Omental fat pad (tissue), 4 donors: ENCODE measurements around the gene KRT76. TPM values are rescaled to one million over a fixed set of nuclear protein-coding genes. Genes with fewer than 3 reads are reported as not detected.
"Not testable (repeated sequence)": the region's sequence is repeated elsewhere in the genome, so short reads cannot be mapped to it uniquely, and the experiment has no call there.

ENCODE experiments used
- ATAC-seq: fragments of 150-250 bp; one replicate; pipeline ENCODE4 v1.9.1; 2016; ENCODE audit warnings: mild to moderate bottlenecking, moderate library complexity; ENCODE audit not compliant: low FRiP score
- DNase-seq: peaks from one replicate; pipeline ENCODE4 v3.0.0-alpha.2; 2019; ENCODE audit warnings: low spot score
- total RNA-seq, 4 donors: library from RNA; depleted of rRNA; stranded (reverse); fragments of >200 nt; gene quantifications; one replicate each; pipeline ENCODE4 v1.1.0, GENCODE V29; 2016
- TF ChIP-seq, protein P1 (sequence below), 3 donors: fragments of 450-650 bp; IDR thresholded peaks; one replicate each; pipeline ENCODE4 v1.5.1; 2016 to 2017; ENCODE audit warnings: antibody characterized with exemption in 3 of 3, mild to moderate bottlenecking in 3 of 3, moderate library complexity in 2 of 3

The KRT76 gene
- total RNA-seq, 4 donors from 2014 or later: not detected

DNA sequence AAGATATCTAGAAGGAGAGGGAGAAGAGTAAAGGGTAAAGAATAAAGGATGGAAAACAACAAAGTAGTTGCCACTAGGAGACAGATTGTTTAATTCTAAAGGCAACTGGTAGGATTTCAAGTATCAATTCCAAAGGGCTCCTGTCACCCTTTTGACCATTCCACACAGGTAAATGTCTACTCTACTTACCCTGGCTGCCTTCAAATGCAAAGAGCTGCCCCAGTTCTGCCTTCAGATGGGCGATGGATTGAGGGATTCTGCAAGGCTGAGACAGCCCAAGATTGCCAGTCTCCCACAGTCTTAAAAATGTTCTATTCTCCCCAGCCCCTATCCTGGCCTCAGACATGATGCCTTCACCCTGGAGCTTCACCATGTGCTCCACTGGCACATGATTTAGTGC, 11.4 kb downstream of the KRT76 start:
- TF ChIP-seq, protein P1, sequence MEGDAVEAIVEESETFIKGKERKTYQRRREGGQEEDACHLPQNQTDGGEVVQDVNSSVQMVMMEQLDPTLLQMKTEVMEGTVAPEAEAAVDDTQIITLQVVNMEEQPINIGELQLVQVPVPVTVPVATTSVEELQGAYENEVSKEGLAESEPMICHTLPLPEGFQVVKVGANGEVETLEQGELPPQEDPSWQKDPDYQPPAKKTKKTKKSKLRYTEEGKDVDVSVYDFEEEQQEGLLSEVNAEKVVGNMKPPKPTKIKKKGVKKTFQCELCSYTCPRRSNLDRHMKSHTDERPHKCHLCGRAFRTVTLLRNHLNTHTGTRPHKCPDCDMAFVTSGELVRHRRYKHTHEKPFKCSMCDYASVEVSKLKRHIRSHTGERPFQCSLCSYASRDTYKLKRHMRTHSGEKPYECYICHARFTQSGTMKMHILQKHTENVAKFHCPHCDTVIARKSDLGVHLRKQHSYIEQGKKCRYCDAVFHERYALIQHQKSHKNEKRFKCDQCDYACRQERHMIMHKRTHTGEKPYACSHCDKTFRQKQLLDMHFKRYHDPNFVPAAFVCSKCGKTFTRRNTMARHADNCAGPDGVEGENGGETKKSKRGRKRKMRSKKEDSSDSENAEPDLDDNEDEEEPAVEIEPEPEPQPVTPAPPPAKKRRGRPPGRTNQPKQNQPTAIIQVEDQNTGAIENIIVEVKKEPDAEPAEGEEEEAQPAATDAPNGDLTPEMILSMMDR (IDR thresholded peaks at IDR 0.05): no peak

GRCh38 chr12:52763991-52764390, 13.2 kb downstream of the KRT76 start:
- TF ChIP-seq, protein P1 (IDR thresholded peaks at IDR 0.05): no peak
- ATAC-seq (no peak), DNase-seq (no peak)

More for the DNA sequence above, 11.4 kb downstream of the KRT76 start:
- ATAC-seq: no peak
- no peak for DNase-seq

DNA sequence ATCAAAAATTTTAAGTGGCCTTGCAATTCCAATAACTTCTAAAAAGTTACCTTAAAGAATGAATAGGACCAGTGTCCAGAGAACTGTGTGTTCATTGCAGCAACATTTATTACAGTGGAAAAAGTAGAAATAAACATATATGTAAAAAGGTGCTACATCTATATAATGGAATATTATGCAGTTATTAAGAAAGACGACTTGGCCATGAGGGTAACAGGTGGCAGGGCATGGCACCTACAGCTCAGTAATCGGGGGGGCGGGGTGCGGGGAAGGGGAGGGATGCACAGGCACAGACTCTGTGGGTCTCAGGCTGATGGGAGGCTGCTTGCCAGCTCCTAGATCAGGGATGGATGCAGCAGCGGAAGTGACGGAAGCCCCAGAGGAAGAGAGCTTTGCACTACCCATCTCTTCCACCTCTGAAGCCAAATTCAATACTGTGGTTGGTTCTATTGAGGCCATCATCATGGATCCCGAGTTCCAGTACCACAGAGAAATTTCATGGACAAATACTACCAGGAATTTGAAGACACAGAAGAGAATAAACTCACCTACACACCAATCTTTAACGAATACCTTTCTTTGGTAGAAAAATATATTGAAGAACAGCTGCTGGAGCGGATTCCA, 14.0 kb downstream of the KRT76 start:
- no peak for DNase-seq
- no peak for ATAC-seq
- TF ChIP-seq, protein P1 (IDR thresholded peaks at IDR 0.05): no peak

DNA sequence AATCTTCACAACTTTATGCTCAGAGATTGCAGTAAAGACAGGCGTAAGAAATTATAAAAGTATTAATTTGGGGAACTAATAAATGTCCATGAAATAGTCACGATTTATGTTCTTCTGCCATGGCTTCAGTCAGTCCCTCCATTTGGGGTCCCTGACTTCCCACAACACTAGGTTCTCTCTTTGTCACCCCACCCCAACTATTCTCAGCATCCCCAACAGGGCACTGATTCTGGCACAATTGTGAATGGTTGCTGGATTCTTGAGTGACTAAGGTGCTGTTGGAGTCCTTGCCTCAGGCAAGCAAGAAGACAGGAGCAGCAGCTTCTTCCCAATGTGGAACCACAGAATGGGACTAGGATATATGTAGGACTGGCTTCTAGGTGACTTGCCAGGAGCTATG, 15.3 kb downstream of the KRT76 start:
- TF ChIP-seq, protein P1 (IDR thresholded peaks at IDR 0.05): no peak
- DNase-seq (no peak), ATAC-seq (no peak)

GRCh38 chr12:52761218-52761617, 15.9 kb downstream of the KRT76 start:
- not testable (repeated sequence) for ATAC-seq

DNA sequence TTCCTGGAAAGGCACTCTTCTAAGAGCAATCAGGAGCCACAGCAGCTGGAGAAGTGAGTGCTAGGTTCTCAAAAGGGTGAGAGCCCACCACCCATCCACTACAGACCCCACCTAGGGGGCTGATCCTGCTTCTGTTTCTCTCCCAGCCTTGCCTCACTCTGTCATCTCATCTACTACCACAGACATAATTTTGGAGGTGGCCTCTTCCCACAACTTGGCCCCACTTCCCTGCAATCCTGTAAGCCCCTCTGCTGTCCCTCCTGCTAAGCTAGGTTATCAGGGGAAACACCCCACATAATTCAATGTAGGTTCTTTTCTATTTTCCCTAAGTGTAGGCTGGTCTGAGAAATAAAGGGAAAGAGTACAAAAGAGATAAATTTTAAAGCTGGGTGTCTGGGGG, 16.5 kb downstream of the KRT76 start:
- DNase-seq: no peak
- TF ChIP-seq, protein P1 (IDR thresholded peaks at IDR 0.05): no peak
- ATAC-seq: no peak

More at GRCh38 chr12:52761218-52761617, 15.9 kb downstream of the KRT76 start:
- DNase-seq: not testable (repeated sequence)

GRCh38 chr12:52759695-52760094, 17.4 kb downstream of the KRT76 start:
- DNase-seq (no peak), ATAC-seq (no peak)
- TF ChIP-seq, protein P1 (IDR thresholded peaks at IDR 0.05): no peak
